ENCODE results near the gene STMND1.

- TF ChIP-seq POLR2A (IDR thresholded peaks at IDR 0.05) = no peak
- no peak for TF ChIP-seq CTCF (IDR thresholded peaks at IDR 0.05)
Observed at GRCh38 chr6:17179530-17180073, 77.8 kb downstream of the STMND1 start.
